ENCODE measurements around the gene ITGA2.

DNA sequence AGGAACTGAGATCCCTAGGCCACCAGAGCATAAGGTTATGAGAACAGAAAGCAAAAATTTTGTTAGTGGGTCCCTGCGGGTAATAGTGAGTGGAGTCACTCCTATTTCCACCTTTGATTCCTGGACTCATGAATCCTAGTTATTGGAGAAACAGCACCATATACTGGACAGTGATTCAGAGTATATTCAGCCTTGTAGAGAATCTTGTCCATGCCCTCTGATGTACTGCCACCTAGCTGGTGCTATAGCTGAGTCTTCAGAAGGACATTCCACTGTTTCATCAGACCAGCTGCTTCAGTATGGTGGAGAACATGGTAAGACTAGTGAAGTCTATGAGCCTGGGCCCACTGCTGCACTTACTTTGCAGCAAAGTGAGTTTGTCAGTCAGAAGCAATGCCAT is 25.0 kb upstream of the ITGA2 start:
- TF ChIP-seq HDAC1 (IDR thresholded peaks at IDR 0.05): no peak
- TF ChIP-seq CBX2 (IDR thresholded peaks at IDR 0.05; ENCODE audit: insufficient read depth, low read length, poor library complexity, severe bottlenecking): no peak
- no peak for TF ChIP-seq CBX3 (IDR thresholded peaks at IDR 0.05; ENCODE audit: borderline replicate concordance in 1 of 2, low read length in 2 of 2)
- TF ChIP-seq, protein P1, sequence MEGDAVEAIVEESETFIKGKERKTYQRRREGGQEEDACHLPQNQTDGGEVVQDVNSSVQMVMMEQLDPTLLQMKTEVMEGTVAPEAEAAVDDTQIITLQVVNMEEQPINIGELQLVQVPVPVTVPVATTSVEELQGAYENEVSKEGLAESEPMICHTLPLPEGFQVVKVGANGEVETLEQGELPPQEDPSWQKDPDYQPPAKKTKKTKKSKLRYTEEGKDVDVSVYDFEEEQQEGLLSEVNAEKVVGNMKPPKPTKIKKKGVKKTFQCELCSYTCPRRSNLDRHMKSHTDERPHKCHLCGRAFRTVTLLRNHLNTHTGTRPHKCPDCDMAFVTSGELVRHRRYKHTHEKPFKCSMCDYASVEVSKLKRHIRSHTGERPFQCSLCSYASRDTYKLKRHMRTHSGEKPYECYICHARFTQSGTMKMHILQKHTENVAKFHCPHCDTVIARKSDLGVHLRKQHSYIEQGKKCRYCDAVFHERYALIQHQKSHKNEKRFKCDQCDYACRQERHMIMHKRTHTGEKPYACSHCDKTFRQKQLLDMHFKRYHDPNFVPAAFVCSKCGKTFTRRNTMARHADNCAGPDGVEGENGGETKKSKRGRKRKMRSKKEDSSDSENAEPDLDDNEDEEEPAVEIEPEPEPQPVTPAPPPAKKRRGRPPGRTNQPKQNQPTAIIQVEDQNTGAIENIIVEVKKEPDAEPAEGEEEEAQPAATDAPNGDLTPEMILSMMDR (IDR thresholded peaks at IDR 0.05 in 2 of 3, conservative IDR thresholded peaks at IDR 0.05 in 1 of 3; ENCODE audit: insufficient read depth in 2 of 3, low read depth in 1 of 3, low read length in 3 of 3): no peak
- TF ChIP-seq EZH2 (IDR thresholded peaks at IDR 0.05; ENCODE audit: borderline replicate concordance, low read depth, low read length): no peak
- no peak for TF ChIP-seq POLR2AphosphoS5 (IDR thresholded peaks at IDR 0.05; ENCODE audit: control insufficient read depth, insufficient read depth, low read depth, low read length)
- TF ChIP-seq BRCA1 (IDR thresholded peaks at IDR 0.05): no peak
- no peak for TF ChIP-seq BRCA1 (CRISPR knock-in tag; IDR thresholded peaks at IDR 0.05)
- TF ChIP-seq, protein P2, sequence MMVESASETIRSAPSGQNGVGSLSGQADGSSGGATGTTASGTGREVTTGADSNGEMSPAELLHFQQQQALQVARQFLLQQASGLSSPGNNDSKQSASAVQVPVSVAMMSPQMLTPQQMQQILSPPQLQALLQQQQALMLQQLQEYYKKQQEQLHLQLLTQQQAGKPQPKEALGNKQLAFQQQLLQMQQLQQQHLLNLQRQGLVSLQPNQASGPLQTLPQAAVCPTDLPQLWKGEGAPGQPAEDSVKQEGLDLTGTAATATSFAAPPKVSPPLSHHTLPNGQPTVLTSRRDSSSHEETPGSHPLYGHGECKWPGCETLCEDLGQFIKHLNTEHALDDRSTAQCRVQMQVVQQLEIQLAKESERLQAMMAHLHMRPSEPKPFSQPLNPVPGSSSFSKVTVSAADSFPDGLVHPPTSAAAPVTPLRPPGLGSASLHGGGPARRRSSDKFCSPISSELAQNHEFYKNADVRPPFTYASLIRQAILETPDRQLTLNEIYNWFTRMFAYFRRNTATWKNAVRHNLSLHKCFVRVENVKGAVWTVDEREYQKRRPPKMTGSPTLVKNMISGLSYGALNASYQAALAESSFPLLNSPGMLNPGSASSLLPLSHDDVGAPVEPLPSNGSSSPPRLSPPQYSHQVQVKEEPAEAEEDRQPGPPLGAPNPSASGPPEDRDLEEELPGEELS (CRISPR knock-in tag; IDR thresholded peaks at IDR 0.05; ENCODE audit: borderline replicate concordance): no peak
- TF ChIP-seq FOS (IDR thresholded peaks at IDR 0.05; ENCODE audit: extremely low read depth, insufficient read length): no peak
- TF ChIP-seq PCBP2 (IDR thresholded peaks at IDR 0.05; ENCODE audit: low read depth, low read length, poor library complexity, severe bottlenecking): no peak

Measured in K562 (cell line).